Cortex of kidney (tissue), 1 donor: ENCODE data around the gene GSKIP.
A peak's percentile ranks its signal among the peaks of the same experiment; 100 is the strongest.

Experiments
- DNase-seq: peaks from one replicate; lab custom pipeline; 2025; lab: John Stamatoyannopoulos, UW

GSKIP gene

DNA sequence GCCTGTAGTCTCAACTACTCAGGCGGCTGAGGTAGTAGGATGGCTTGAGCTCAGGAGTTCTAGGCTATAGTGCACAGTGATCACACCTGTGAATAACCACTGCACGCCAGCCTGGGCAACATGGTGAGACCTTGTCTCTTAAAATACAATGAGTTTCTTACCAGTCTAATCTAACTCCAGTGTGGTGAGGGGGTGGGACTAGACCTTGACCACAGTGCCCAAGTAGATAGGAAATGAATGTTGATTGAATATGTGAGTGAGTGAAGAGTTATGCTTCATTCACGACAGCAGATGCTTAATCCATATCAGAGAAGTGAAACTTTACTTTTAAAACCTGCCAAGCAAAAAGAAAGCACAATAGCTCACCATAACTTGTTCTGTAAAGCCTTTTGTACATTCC, 17.4 kb downstream of the GSKIP start:
- no peak for DNase-seq

DNA sequence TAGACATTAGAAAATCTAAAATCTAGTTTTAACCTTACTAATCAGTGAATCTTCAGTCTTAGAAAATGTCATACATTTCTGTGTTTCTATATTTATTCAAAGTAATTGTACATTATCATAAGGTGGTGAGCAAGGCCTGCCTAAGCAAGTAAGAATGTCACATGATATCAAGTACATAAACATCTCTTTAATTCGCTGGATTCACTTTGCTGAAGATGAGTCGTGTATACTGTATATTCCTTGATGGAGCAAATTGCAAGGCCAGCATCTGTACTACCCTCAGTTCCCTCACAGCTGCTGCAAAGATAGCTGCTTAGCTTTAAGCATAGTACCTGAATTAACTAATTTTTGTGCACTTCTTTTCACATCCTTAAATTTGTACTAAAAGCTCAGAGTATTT, 20.1 kb downstream of the GSKIP start:
- no peak for DNase-seq

DNA sequence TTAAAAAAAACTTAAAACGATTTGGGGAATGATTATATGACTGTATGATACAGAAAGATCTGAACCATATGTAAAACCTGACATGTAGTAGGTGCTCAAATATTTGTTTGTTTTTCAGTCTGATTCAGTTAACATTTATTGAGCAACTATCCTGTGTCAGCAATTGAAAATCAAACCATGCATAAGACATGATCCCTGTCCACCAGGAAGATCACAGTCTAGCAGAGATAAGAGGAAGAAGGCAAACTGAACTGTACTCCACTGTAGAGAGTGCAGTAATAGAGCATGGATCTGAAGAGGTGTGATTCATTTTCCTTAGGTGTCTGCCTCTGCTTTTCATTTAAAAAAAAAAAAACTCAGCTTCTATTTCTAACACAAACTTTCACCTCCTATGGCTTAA, 20.7 kb downstream of the GSKIP start:
- DNase-seq, result no peak

DNA sequence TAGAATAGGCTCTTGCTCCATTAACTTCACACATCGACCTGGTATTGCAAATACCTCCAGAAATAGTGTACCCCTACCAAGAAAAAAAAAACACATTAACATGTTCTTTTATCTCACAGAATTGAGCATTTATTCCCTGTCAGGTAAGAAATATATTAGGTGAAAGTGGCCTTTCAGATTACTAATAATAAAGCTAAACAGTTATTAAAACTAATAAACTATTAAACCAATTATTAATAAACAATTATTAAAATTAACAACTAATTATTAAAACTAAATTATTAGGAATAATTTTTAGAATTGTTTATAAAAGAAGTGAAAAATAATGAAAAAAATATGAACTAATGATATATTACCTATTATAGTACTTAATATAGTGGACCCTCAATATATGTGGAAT, 21.4 kb downstream of the GSKIP start:
- no peak for DNase-seq

DNA sequence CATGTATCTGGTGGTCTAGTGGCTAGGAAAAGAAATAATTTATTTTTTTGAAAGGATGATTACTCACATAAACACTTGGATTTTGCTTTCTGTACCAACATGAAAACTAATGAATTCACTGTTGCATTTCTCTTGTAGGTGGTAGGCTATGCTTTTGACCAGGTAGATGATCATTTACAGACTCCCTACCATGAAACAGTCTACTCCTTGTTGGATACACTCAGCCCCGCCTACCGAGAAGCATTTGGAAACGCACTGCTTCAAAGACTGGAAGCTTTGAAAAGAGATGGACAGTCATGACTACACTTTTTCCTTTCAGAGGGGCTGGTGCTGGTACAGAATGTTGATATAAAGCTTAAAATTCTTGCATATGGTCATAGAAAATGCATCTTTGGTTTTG, 22.1 kb downstream of the GSKIP start:
- DNase-seq, result no peak

DNA sequence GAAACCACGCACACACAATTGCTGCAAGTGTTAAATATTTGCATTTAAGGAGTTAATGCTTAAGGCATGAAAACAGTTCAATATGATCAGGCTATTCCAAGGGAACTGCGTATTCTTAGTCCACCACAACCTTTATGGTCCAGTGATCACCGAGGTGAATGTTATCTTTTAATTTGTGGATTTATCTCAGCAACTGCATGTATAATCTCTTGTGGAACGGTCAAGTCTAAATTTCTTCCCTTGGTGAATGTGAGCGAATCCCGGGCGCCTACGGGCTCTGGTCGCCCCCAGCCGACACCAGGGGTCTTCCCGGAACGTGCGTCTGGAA, 27.6 kb downstream of the GSKIP start:
- no peak for DNase-seq

DNA sequence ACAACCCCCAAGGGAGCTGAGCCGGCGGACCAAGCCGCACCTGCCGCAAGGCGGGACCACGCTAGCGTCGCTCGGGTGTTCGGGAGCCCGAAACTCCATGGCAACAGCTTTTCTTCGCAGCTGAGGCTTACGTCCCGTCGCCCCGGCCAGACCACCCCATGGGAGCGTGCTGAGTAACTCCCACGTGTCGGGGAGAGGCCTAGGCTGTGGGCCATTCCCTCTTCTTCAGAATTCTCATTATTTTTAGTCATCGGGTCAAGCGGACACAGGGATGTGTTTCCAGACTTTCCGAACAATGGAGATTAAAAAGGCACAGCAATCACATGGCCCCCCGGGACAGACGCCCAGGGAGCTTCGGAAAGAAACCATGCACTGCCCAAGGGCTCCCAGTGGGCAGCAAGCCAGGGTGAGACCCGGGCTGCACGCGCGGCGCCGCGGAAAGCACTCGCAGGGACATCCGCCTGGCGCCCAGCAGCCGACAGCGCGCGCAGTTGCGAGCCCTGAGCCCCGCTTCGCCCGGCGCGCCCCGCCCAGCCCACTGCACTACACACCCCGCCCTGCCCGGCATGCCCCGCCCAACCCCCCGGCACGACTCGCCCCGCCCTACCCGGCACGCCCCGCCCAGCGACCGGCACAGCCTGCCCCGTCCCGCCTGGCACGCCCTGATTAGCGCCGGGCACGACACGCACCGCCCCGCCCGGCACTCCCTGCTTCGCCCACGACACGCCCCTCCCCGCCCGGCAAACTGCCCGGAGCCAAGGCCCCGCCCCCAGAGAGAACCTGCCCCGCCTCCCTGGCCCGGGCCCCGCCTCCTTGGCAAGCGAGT, 28.2 kb downstream of the GSKIP start:
- peak; percentile 17 for DNase-seq

DNA sequence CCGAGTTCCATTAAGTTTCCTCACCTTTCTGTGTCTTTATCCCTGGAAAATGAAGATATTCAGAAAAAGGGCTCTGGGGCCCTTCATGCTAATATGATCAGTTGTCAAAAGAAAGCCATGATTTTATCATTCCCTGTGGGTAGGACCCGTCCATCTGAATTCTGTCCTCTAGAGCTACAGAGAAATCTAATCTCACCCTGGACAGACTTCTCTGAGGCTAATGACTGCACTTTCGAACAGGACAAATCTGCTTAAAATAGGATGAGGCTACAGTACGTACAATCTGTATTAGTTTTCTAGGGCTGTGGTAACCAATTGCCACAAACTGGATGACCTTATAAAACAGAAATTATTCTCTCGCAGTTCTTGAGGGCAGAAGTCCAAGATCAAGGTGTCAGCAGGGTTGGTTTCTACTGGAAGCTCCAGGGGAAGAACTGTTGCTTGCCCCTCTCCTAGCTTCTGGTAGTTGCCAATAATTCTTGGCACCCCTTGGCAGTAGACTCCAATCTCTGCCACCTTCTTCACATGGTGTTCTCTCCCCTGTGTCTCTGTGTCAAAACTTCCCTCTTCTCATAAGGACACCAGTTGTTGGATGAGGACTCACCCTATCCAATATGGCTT, 29.9 kb downstream of the GSKIP start:
- DNase-seq, result no peak

DNA sequence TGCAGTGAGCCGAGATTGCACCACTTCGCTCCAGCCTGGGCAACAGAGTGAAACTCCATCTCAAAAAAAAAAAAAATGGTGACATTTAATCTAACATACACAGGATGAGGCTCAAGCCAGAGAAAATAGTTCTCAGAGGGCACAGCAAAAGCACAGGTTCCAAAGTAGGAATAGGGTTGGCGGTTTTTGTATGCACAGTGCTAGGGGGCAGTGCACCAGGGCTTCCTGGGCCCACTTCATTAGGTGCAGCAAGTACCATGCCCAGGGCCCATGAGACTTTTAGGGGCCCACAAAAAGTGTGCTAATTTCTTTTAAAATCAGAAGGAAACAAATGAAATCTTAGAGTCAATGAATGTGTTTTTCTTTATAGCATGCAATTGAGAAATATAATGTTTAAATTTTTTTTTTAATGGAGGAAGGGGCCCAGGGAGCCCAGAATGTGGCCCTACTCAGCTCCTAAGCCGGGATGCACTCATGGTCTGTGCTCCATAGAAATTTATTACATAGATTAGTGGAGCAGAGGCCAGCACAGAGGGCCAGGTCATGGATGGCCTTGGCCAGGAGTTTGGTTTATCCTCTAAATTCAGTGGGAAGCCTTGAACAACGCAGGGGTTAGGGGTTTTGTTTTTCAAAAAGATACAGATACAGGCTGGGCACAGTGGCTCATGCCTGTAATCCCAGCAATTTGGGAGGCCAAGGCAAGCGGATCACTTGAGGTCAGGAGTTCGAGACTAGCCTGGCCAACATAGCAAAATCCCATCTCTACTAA, 30.9 kb downstream of the GSKIP start:
- DNase-seq, result no peak

DNA sequence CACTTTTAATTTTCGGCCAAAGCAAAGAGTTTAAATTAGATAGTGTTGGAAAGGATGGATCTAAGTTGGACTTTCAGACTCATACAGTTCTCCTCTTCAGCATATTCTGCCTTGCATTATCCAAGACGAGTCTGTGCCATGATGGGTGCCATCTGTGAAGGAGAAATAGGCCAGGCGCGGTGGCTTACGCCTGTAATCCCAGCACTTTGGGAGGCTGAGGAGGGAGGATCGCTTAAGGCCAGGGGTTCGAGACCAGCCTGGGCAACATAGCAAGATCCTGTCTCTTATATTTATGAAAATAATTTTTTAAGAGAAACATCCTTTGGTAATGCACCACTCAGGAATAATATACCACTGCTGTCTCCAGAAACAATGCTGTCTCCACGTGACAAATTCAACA, 35.1 kb downstream of the GSKIP start:
- no peak for DNase-seq

DNA sequence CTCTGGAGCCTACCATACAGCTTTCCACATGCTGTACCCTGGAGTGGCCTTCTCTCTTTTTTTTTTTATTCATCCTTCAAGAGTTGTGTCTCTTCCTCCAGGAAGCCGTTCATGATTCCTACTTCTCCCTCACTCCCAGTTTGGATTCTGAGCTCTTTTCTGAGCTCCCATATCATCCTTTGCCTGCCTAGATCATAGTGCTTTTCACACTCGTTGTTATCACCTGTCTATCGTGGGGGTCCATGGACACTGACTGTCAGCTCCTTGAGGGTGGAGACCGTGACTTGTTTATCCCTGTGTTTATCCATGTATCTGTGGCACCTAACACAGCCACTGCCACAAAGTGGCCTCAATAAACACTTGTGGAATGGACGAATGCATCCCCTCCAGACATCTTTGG, 35.6 kb downstream of the GSKIP start:
- DNase-seq, result no peak

DNA sequence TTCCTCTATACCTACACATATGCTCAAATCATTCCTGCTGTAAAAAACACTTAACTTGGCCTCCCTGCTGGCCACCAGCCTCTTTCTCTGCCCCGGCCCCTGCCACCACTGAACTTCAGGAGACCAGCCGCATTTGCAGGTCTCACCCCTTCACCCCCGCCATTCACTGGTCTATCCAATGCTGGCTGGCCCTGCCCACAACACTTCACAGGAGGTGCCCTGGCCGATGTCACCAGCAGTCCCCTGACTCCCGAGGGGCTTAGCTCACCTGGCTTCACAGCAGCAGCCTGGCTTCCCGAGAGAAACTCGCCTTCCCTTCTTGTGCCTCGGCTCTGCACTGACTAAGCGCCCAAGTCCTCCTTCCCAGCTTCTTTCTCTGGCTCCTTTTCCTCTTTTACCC, 36.1 kb downstream of the GSKIP start:
- DNase-seq, result no peak

DNA sequence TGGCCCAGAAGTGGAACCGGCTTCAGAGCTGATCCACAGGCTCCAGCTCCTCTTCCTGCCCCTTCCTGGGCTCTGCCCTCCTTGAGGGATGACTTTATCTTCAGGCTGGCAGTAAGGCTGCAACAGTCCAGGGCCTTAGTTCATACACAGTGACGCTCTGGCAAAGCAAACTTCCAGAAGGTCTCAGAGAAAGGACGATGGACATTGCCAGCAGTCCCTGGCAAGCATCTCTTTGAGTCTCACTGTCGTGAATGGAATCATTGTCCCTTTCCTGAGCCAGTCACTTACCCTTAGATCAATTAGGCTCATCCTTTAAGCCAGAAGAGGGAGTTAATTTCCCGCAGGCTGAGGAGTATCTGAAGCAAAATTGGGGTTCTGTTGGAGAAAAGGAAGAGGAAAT, 37.2 kb downstream of the GSKIP start:
- DNase-seq, result no peak

DNA sequence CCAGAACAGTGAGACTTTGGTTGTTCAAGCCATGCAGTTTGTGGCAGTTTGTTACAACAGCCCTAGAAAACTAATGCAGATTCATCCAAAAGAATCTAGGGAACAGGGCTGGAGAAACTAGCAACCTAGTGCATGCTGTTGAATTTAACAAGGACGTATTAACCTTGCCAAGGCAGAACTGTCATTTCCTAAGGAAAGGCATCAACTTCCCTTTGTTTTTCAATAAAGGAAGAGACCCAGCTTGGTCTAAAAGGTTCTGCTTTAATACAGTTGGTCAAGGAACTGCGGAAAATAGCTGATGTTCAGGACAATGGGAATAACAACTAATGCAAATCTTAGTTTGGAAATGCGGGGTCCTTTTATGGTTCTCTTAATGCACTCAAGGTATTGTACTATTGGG, 40.1 kb downstream of the GSKIP start:
- no peak for DNase-seq

DNA sequence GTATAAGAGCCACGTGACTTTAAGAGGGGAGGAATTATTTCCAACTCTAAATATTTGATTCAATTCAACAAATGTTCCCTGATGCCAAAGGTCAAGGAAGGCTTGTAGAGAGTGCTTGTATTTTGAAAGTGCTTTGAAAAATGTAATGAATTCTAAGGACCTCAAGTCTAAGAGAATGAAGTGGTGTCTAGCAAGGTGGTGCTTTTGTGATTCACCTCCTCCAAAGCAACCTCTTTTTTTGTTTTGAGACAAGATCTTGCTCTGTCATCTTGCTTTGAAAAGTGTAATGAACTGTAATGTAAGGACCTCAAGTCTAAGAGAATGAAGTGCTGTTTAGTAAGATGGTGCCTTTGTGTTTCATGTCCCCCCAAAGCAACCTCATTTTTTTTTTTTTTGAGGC, 42.4 kb downstream of the GSKIP start:
- DNase-seq, result no peak

DNA sequence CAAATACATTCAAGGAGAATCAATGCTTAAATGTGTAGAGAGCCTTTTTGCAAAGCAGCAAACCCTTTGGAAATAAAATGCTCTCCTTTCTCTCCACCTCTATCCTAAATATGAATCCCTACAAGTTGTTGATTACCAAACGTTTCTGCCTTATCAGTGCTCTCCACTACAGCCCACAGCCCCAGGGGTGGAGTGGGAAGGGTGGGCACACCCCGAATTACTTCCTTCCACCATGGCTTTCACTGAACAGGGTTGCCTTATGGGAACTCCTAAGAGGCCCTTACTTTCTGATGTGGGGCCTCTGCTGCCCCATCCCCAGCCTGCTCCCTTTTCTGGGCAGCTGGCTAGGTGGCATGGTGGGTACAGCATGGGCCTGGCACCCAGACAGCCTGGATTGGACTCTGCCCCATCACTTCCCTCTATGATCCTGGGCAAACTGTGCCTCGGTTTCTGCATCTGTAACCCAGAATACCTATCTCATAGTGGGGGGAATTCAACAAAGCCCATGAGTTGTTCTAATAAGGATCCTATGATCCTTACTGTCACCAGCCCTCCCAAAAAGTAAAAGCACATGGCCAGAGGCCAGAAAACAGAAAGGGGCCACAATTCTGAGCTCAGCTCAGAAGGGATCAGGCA, 44.7 kb downstream of the GSKIP start:
- DNase-seq, result no peak

DNA sequence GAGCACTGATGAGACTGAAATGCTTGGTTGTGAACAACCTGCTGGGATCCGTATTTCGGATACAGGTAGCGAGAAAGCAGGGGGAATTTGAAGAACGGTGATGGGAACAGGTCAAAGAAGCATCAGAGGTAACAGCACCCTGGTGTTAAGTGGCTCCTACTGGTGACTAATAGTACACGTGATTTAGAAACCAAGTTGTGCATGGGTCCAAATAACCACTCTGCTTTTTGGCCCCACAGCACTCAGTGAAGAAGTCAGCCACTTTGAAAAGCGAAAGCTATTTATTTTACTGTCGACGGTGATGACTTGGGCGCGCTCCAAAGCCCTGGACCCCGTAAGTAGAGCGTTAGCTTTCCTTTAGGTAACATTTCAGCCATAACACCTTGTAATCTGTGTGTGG, 45.3 kb downstream of the GSKIP start:
- DNase-seq, result no peak

DNA sequence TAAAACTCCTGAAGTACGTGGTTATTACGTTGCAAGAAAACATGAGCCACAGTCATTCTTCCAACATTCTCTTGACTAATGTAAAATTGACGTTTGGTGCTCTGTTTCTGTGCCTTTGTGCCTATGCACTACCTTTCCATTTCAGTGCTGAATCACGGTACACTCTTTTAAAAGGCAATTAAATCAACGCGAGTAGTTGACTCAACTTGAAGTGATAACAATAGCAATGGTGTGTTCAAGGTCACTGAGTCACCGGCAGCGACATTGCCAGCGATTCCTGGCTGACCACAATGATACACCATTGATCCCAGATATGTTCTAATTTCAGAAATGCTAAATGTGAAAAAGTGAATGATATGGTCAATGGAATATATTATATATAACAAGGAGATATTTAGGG, 46.4 kb downstream of the GSKIP start:
- no peak for DNase-seq

DNA sequence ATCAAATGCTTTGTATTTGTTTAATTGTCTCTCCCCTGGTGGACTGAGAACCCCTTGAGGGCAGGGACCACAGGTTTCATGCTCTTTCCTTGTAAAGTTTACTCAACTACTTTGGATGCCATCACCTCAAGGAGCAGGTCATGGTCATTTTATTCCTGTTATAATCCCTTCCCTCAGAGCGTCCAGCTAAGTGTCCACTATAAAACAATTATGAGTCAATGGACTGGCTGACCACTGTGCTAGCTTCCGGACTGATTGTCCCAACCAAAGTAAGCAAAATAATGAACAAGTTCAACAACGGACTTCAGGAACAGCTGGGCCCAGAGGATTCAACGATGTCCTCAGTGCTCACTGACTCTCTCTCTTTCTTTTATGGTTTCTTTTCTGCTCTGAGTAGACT, 46.8 kb downstream of the GSKIP start:
- no peak for DNase-seq

DNA sequence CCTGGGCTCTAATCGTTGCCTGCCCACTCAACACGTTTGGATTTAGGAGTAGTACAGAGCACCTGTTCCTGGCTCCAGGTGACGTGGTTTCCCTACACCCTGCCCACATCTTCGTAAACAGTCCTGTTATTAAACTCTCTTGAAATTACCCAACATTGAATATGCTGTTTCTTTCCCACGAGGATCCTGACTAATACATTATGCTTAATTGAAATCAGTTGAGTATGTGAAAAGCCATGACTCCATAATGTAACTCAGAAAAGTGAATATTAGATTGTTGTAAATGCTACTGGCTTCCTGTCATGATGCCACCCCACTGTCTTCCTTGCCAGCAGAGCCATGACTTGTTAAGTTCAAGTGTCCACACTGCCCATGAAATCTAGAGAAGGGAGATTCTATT, 50.2 kb downstream of the GSKIP start:
- DNase-seq, result no peak

DNA sequence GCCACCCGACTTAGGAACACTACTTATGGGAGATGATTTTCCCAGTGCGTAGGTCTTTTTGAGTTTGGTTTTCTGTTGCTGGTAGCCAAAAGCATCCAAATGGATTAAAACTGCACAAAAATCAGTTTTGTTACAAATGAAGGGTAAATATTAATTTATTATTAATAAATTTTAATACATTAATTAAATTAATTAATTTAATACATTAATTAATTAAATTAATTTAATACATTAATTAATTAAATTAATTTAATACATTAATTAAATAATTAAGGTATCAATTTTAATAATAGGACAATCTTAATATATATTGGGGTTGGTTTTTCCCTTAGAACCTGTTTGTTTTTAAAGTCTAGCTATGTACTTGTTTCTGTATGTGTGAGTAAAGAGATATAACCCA, 52.2 kb downstream of the GSKIP start:
- no peak for DNase-seq

DNA sequence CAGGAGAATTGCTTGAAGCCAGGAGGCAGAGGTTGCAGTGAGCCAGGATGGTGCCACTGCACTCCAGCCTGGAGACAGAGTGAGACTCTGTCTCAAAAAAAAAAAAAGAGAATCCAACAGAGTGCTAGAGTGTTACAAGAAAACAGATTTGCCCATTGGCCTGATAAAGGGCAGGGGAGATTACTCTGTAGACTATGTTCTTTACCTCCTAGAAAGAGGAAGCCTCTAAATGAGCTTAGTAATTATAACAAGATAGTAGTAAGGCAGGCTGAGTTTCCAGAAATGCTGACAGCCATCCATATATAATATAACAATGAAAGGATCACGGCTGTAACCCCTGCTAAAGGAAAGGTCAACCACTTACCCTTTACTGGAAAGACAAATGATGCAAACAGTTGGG, 53.0 kb downstream of the GSKIP start:
- DNase-seq, result no peak

DNA sequence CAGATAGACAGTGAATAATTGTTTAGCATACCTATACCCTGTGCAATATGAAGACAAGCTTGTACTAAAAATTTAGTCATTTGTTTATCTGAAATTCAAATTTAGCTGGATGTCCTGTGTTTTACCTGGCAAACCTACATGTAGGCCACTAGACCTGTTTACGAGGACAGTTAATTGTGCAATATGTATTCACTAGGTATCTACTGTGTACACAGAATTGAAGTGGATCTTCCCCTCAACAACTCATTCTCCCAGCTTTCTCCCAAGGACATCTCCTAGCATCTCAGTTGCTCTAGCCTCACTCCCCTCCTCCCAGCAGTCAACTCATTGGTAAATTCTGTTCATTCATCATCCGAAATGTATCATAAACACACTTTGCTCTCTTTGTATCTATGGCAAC, 53.9 kb downstream of the GSKIP start:
- DNase-seq, result no peak
